ENCODE data around the gene DLG1. TPM values are rescaled to one million over a fixed set of nuclear protein-coding genes. Genes with fewer than 3 reads are reported as not detected.
"Not testable (repeated sequence)": the region's sequence is repeated elsewhere in the genome, so short reads cannot be mapped to it uniquely, and the experiment has no call there.

DLG1 gene
- total RNA-seq, 1 donor from 2014 or later, result 85.0 TPM

DNA sequence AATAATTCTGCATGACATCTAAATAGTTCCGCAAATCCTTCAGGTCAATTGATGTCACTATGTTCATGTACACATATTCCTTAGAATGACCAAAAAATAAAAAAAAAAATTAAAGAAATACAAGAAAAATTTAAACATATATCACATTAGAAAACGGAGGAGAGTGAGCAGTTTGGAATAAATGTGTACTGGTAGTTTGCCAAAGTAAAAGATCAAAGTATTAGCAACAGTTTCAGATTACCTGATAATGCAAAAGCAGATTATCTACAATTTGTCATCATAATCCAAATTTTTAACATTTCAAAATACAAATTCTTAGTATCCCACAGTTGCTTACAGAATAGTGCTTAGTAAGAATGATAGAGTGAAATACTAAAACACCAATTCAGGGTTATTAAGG, 1.9 kb downstream of the DLG1 start:
- Mint-ChIP-seq H3K27ac (peak overlapping the region; percentile 87), H3K36me3 (ENCODE audit: low read depth) (peaks cover 20% of the 10 kb centered on the region), H3K9me3 (no peaks in the 10 kb centered on the region), H3K4me3 (peak overlapping the region; percentile 95), H3K4me1 (ENCODE audit: low read depth) (peaks cover 55% of the 10 kb centered on the region), H3K27me3 (ENCODE audit: insufficient read depth) (peaks cover 21% of the 10 kb centered on the region)
- intact Hi-C loops (cut with micrococcal nuclease), result loop anchor here (2.0 to 10.0 kb wide), 4 partner anchors 161 to 438 kb away; partner anchors contain the start of genes BDH1 and RUBCN
- no peak for DNase-seq (ENCODE audit: low spot score)

- intact Hi-C loops (cut with micrococcal nuclease), result loop anchor here (2.0 to 10.0 kb wide), 4 partner anchors 161 to 439 kb away; partner anchors contain the start of genes BDH1 and RUBCN
- H3K36me3 Mint-ChIP-seq (ENCODE audit: low read depth), result peaks cover 27% of the 10 kb centered on the region
- no peak overlapping the region for H3K27ac Mint-ChIP-seq
- H3K9me3 Mint-ChIP-seq, result no peaks in the 10 kb centered on the region
- DNase-seq (ENCODE audit: low spot score), result no peak
- peaks cover 62% of the 10 kb centered on the region for H3K4me1 Mint-ChIP-seq (ENCODE audit: low read depth)
- peaks cover 16% of the 10 kb centered on the region for H3K27me3 Mint-ChIP-seq (ENCODE audit: insufficient read depth)
- peak overlapping the region; percentile 53 for H3K4me3 Mint-ChIP-seq
These were observed 2.5 kb downstream of the DLG1 start for GRCh38 chr3:197295871-197296270.

GRCh38 chr3:197293605-197294237, 4.7 kb downstream of the DLG1 start:
- intact Hi-C loops (cut with micrococcal nuclease), result loop anchor here (2.0 to 10.0 kb wide), 2 partner anchors 13 to 441 kb away; partner anchors contain the start of gene RUBCN
- no peak overlapping the region for H3K4me3 Mint-ChIP-seq
- H3K36me3 Mint-ChIP-seq (ENCODE audit: low read depth), result peaks cover 34% of the 10 kb centered on the region
- no peak overlapping the region for H3K27ac Mint-ChIP-seq
- peaks cover 54% of the 10 kb centered on the region for H3K4me1 Mint-ChIP-seq (ENCODE audit: low read depth)
- no peak for DNase-seq (ENCODE audit: low spot score)
- H3K9me3 Mint-ChIP-seq, result no peaks in the 10 kb centered on the region
- no peaks in the 10 kb centered on the region for H3K27me3 Mint-ChIP-seq (ENCODE audit: insufficient read depth)

DNA sequence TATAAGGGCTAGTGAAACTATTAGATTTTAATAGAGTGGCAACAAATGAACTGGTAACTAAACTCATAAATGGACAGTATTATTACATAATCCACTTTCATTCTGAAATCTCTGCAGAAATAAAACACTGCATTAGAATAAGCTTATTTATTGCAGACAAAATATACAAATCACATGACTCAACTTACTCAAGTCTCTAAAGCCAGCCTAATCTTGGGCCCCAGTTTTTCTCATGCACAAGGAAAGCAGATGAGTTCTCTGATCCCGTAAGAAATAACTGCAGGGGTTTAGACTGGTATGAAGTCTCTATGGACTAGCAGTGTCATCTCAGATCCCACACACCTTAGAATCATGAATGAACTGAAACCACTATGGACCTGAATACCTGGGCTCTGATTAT, 5.8 kb downstream of the DLG1 start:
- DNase-seq (ENCODE audit: low spot score), result no peak
- Mint-ChIP-seq H3K4me1 (ENCODE audit: low read depth) (peaks cover 52% of the 10 kb centered on the region), H3K27me3 (ENCODE audit: insufficient read depth) (no peaks in the 10 kb centered on the region), H3K27ac (no peak overlapping the region), H3K9me3 (no peaks in the 10 kb centered on the region), H3K4me3 (no peak overlapping the region), H3K36me3 (ENCODE audit: low read depth) (peaks cover 34% of the 10 kb centered on the region)
- intact Hi-C loops (cut with micrococcal nuclease), result loop anchor here (2.0 to 10.0 kb wide), 2 partner anchors 14 to 442 kb away; partner anchors contain the start of gene RUBCN

DNA sequence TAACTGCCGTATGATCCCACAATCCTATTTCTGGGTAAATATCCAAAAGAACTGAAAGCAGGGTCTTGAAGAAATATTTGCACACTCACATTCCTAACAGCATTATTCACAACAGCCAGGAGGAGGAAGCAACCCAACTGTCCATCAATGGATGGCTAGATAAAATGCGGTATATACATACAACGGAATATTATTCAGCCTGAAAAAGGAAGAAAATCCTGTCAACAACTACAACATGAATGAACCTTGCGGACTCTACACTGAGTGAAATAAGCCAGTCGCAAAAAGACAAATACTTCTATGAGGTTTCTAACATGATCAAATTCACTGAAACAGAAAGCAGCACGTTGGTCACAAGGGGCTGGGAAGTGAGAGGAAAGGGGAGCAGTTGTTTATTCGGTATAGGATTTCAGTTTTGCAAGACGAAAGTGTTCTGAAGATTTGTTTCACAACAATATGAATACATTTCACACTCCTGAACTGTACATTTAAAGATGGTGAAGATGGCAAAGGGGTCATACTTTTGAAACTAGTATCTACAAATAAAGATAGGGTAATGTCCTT, 6.2 kb downstream of the DLG1 start:
- no peak overlapping the region for H3K4me3 Mint-ChIP-seq
- peaks cover 34% of the 10 kb centered on the region for H3K36me3 Mint-ChIP-seq (ENCODE audit: low read depth)
- H3K27ac Mint-ChIP-seq, result no peak overlapping the region
- peaks cover 51% of the 10 kb centered on the region for H3K4me1 Mint-ChIP-seq (ENCODE audit: low read depth)
- no peak for DNase-seq (ENCODE audit: low spot score)
- intact Hi-C loops (cut with micrococcal nuclease), result loop anchor here (2.0 to 10.0 kb wide), 2 partner anchors 15 to 443 kb away; partner anchors contain the start of gene RUBCN
- H3K27me3 Mint-ChIP-seq (ENCODE audit: insufficient read depth), result no peaks in the 10 kb centered on the region
- no peaks in the 10 kb centered on the region for H3K9me3 Mint-ChIP-seq

DNA sequence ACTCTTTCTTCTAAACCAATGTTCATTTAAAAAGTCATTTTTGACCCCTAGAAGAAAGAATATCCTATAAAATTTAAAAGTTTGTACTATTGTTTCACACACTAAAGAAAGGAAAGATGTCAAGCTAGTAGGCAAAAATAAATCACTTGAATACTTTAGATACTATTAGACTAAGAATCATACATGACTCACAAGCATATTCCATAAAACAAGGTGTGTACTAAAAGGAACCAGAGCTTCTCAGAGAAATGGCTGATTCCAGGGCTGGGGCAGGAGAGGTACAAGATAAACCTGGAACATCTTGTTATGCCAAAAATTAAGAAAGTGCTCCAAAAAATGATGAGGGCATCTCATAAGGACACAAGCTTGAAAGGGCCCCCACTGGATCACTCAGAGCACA, 8.7 kb downstream of the DLG1 start:
- H3K36me3 Mint-ChIP-seq (ENCODE audit: low read depth), result peaks cover 41% of the 10 kb centered on the region
- H3K4me1 Mint-ChIP-seq (ENCODE audit: low read depth), result peaks cover 39% of the 10 kb centered on the region
- intact Hi-C loops (cut with micrococcal nuclease), result loop anchor here (10.0 kb wide), 1 partner anchor 445 kb away; the partner anchor contains the start of gene RUBCN
- no peaks in the 10 kb centered on the region for H3K27me3 Mint-ChIP-seq (ENCODE audit: insufficient read depth)
- DNase-seq (ENCODE audit: low spot score), result no peak
- no peaks in the 10 kb centered on the region for H3K9me3 Mint-ChIP-seq
- H3K27ac Mint-ChIP-seq, result no peak overlapping the region
- H3K4me3 Mint-ChIP-seq, result no peak overlapping the region

DNA sequence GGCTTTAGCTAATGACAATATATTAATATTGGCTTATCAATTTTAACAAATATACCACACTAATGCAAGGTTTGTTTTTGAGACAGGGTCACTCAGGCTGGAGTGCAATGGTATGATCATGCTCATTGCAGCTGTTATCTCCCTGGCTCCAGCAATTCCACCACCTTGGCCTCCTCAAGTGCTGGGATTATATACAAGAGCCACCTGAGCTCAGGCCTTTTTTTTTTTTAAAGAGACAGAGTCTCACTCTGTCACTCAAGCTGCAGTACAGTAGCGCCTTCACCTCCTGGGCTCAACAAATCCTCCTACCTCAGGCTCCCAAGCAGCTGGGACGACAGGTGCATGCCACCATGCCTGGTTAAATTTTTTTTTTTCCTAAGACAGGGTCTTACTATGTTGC, 11.7 kb downstream of the DLG1 start:
- intact Hi-C loops (cut with micrococcal nuclease), result no loop called here
- no peaks in the 10 kb centered on the region for H3K9me3 Mint-ChIP-seq
- no peaks in the 10 kb centered on the region for H3K27me3 Mint-ChIP-seq (ENCODE audit: insufficient read depth)
- H3K4me1 Mint-ChIP-seq (ENCODE audit: low read depth), result peaks cover 14% of the 10 kb centered on the region
- no peak for DNase-seq (ENCODE audit: low spot score)
- H3K27ac Mint-ChIP-seq, result no peak overlapping the region
- H3K4me3 Mint-ChIP-seq, result no peak overlapping the region
- H3K36me3 Mint-ChIP-seq (ENCODE audit: low read depth), result peaks cover 36% of the 10 kb centered on the region

- Mint-ChIP-seq H3K27me3 (ENCODE audit: insufficient read depth) (no peaks in the 10 kb centered on the region), H3K27ac (no peak overlapping the region), H3K4me3 (no peak overlapping the region), H3K36me3 (ENCODE audit: low read depth) (peaks cover 31% of the 10 kb centered on the region), H3K4me1 (ENCODE audit: low read depth) (peaks cover 5% of the 10 kb centered on the region), H3K9me3 (no peaks in the 10 kb centered on the region)
- DNase-seq (ENCODE audit: low spot score), result no peak
- intact Hi-C loops (cut with micrococcal nuclease), result no loop called here
These were observed 12.9 kb downstream of the DLG1 start for GRCh38 chr3:197285557-197285956.

DNA sequence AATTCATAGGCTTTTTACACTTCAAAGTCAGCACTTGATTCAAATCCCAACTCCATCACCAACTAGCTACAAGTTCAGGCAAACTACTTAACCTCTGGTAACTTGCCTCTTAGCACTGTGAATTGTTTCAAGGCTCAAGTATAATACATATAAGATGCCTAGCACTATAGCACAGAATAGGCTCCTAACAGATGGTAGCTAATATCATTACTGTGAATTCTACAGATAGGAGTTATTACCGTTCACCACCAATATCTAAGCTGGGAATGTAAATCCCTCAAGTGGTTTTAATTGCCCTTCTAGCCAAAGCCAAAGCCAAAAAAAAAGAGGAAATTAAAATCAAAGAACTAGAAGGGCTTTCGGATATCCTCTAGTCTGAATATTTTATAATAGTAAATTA, 15.4 kb downstream of the DLG1 start:
- peaks cover 31% of the 10 kb centered on the region for H3K36me3 Mint-ChIP-seq (ENCODE audit: low read depth)
- H3K9me3 Mint-ChIP-seq, result no peaks in the 10 kb centered on the region
- intact Hi-C loops (cut with micrococcal nuclease), result no loop called here
- H3K27ac Mint-ChIP-seq, result no peak overlapping the region
- DNase-seq (ENCODE audit: low spot score), result no peak
- H3K27me3 Mint-ChIP-seq (ENCODE audit: insufficient read depth), result no peaks in the 10 kb centered on the region
- H3K4me3 Mint-ChIP-seq, result no peak overlapping the region
- peaks cover 5% of the 10 kb centered on the region for H3K4me1 Mint-ChIP-seq (ENCODE audit: low read depth)

DNA sequence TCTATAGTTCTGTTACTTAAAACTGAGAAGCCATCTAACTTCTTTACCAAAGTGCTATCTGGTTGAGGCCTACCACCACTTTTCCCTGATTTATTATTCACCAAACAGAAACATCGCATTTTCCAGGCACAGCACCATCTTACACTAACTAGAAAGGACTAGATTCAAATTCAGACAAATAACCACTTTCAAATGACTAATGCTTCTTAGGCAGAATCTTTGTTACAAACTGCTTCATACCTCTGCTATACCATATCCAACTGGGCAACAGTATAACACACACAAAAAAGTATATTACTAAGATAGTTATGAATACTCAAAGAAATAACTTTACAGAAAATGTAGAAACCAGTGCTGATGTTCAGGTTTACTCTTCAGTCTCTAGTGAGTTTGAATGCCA, 16.6 kb downstream of the DLG1 start:
- Mint-ChIP-seq H3K36me3 (ENCODE audit: low read depth) (peaks cover 31% of the 10 kb centered on the region), H3K4me1 (ENCODE audit: low read depth) (peaks cover 5% of the 10 kb centered on the region), H3K27me3 (ENCODE audit: insufficient read depth) (no peaks in the 10 kb centered on the region), H3K27ac (no peak overlapping the region), H3K4me3 (no peak overlapping the region), H3K9me3 (no peaks in the 10 kb centered on the region)
- intact Hi-C loops (cut with micrococcal nuclease), result no loop called here
- no peak for DNase-seq (ENCODE audit: low spot score)

GRCh38 chr3:197280156-197280555, 18.3 kb downstream of the DLG1 start:
- H3K27ac Mint-ChIP-seq, result no peak overlapping the region
- H3K4me3 Mint-ChIP-seq, result no peak overlapping the region
- peaks cover 24% of the 10 kb centered on the region for H3K36me3 Mint-ChIP-seq (ENCODE audit: low read depth)
- intact Hi-C loops (cut with micrococcal nuclease), result no loop called here
- no peak for DNase-seq (ENCODE audit: low spot score)
- peaks cover 1% of the 10 kb centered on the region for H3K4me1 Mint-ChIP-seq (ENCODE audit: low read depth)
- no peaks in the 10 kb centered on the region for H3K9me3 Mint-ChIP-seq
- no peaks in the 10 kb centered on the region for H3K27me3 Mint-ChIP-seq (ENCODE audit: insufficient read depth)

GRCh38 chr3:197278933-197279332, 19.5 kb downstream of the DLG1 start:
- Mint-ChIP-seq H3K4me1 (ENCODE audit: low read depth) (no peaks in the 10 kb centered on the region), H3K4me3 (no peak overlapping the region), H3K27me3 (ENCODE audit: insufficient read depth) (no peaks in the 10 kb centered on the region), H3K36me3 (ENCODE audit: low read depth) (peaks cover 25% of the 10 kb centered on the region), H3K9me3 (no peaks in the 10 kb centered on the region), H3K27ac (no peak overlapping the region)
- intact Hi-C loops (cut with micrococcal nuclease), result no loop called here
- DNase-seq (ENCODE audit: low spot score), result no peak

GRCh38 chr3:197276808-197277207, 21.6 kb downstream of the DLG1 start:
- H3K9me3 Mint-ChIP-seq; H3K4me1 Mint-ChIP-seq (ENCODE audit: low read depth); DNase-seq (ENCODE audit: low spot score); H3K4me3 Mint-ChIP-seq; intact Hi-C loops (cut with micrococcal nuclease); H3K27me3 Mint-ChIP-seq (ENCODE audit: insufficient read depth); H3K27ac Mint-ChIP-seq: not testable (repeated sequence)
- peaks cover 20% of the 10 kb centered on the region for H3K36me3 Mint-ChIP-seq (ENCODE audit: low read depth)

Data from activated T-helper 1 cell treated with anti-CD3 and anti-CD28 coated beads, Interleukin-12 subunit alpha, Interleukin-12 subunit beta, Interleukin-2, Interleukin-4 antibody, amounts not matched to agents 30 ng/mL and 10 ng/mL and 1 ng/mL, durations not matched to agents 14 hours and 24 hours and 36 hours (primary cell).